Lung microvascular endothelial cell (primary cell): Measurements from ENCODE around the gene DBNL. TPM values are rescaled to one million over a fixed set of nuclear protein-coding genes. Genes with fewer than 3 reads are reported as not detected.

Experiments
- DNase-seq, 2 donors: peaks; one replicate each; pipeline versions ENCODE4 v3.0.0 to v3.0.0-alpha.2; 2010; ENCODE audit warnings: low read depth in 2 of 2
- total RNA-seq: library from RNA; depleted of rRNA; stranded (reverse); fragments of >200 nt; gene quantifications from 2 replicates; pipeline ENCODE4 v1.2.1, GENCODE V29; 2014

Gene DBNL
- total RNA-seq, 1 donor from 2014 or later = 97.8 TPM

GRCh38 chr7:44077061-44077460 is 32.6 kb downstream of the DBNL start:
- DNase-seq = no peak

DNA sequence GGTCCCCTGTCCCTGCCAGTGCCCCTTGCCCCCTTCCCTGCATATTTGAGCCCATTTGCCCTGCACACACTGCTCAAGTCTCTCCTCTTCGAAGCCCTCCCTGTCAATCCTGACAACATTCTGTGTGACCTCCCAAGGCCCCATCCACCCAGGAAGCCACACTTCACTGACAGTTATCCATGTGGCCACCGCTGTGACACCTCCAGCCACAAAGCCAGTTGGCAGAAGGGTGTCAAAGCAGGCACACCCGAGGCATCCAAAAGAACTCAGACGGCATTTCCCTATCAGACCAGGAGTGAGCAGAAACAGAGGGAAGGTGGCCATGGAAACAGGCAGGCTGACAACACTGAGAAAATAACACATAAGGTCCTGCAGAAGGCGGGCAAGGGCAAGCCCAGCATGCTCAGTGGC is 33.2 kb downstream of the DBNL start:
- DNase-seq = no peak

DNA sequence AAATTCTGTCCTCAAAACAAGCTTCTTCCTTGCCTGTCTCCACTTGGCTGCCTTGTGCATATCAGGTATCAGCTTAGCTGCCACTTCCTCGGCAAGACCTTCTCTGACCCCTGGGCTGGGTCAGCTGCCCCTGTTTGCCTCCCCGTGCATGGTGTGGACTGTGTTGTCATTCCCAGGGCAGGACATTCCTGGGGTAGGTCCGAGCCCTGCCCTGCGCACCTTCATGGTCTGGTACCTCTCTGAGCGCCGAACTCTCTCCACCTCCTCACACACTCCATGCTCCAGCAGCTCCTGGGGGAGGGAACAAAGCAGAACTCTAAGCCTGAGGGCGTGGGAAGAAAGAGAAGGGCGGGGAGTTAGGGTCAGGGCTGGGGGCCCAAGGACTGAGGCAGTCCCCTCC is 34.0 kb downstream of the DBNL start:
- no peak for DNase-seq

- no peak for DNase-seq
These were observed 35.0 kb downstream of the DBNL start for GRCh38 chr7:44079331-44080021.

DNA sequence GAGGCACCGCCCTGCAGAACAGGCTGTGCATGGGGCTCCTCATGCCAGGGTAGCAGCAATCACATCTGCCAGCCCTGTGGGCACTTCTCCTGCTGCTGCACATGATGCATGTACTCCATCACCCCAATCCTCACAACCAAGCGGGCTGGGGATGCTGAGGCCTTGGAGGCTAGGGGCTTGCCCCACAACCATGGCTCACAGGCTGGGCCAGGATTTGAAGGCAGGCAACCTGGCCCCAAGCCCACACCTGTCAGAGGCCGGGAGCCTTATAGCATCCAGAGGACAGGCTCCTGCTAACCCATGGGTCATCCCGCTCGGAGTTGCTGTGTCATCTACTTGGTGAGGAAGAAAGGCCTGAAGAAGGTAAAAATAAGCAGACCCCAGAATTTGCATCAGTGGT is 35.6 kb downstream of the DBNL start:
- DNase-seq = no peak

GRCh38 chr7:44080686-44081265 is 36.3 kb downstream of the DBNL start:
- DNase-seq = no peak

DNA sequence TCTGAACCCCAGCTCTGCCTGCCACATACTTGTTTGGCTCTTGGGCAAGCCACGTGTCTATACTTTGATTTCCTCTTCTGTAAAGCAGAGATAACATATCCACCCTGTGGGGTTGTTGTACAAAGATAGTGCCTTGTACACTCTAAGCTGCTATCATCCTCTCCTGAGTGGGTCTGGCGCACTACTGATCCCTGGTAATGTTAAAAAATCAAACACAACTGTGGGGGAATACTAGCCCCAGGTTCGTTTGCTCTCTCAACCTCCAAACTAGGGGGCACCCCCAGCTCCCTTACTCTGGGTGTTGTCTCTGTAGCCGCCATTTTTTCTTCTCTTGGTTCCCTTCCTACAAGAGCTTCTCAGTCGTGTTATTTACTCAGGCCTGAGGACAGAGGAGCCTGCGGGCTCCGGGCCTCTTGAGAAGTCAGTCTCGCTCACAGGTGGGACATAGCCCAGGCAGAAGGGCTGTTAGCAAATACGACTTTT is 36.8 kb downstream of the DBNL start:
- DNase-seq = no peak

- DNase-seq = peak; percentile 99
These were observed 38.2 kb downstream of the DBNL start for GRCh38 chr7:44082541-44083207.

GRCh38 chr7:44083796-44084195 is 39.3 kb downstream of the DBNL start:
- no peak for DNase-seq

DNA sequence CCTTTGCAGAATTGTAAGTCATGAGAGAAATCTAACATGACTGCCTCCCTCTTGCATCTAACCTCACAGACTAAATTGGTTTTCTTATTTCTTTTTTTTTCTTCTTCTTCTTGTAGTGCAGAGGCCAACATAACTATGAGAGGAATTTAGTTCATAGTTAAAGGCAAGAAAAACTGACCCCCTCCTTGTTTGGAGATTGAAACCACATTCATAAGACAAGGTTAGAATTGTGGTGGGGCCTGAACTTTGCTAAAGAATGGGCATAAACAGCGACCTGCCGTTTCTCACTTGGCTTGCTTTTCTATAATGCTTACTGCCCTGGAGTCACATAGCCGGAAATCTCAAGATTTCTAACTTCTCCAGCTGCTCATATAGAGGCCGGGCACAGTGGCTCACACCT is 40.2 kb downstream of the DBNL start:
- DNase-seq = no peak

GRCh38 chr7:44085546-44085945 is 41.0 kb downstream of the DBNL start:
- DNase-seq = no peak

GRCh38 chr7:44086627-44087026 is 42.1 kb downstream of the DBNL start:
- DNase-seq = no peak

DNA sequence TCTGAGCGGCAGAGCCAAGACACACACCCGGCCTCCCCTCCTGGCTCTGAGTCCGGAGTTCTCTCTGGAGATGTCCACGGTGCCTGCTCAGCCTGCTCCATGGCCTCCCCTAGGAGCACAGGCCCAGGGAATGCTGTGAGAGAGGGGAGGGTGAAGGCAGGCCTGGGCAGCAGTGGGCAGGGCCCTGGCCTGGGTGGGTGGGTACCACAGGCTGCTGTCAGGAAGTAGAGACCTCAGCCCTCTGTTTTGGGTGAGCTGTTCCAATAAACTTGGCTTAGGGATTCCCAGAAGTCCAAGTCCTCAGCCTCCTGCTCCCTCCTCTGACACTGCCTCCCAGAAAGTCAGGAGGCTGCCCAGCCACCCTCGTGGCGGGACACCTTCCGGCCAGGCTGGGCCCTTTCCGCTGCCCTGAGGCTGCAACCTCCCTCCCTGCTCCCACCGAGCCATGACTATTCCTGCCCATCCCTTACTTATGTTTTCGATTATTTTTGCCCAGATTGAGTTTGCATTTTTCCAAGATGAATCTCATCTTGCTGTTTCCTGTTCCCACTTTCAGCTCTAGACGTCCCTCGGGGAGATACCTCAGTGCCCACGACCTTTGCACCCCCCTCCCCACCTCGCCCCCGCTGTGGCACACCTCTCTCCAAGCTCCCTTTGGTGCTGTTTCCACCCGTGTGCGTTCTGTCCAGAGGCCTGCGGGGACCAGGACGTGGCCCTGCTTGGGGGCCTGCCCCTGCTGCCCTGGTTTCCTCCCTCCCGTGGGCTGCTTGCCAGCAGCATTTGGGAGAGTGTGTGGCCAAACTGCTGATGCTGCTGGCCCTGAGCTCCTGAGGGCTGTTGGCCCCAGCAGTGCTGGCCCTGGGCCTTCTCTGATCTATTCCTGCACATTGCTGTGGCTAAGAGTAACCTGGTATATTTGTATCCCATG is 43.7 kb downstream of the DBNL start:
- peak; percentile 51 to 74 for DNase-seq

DNA sequence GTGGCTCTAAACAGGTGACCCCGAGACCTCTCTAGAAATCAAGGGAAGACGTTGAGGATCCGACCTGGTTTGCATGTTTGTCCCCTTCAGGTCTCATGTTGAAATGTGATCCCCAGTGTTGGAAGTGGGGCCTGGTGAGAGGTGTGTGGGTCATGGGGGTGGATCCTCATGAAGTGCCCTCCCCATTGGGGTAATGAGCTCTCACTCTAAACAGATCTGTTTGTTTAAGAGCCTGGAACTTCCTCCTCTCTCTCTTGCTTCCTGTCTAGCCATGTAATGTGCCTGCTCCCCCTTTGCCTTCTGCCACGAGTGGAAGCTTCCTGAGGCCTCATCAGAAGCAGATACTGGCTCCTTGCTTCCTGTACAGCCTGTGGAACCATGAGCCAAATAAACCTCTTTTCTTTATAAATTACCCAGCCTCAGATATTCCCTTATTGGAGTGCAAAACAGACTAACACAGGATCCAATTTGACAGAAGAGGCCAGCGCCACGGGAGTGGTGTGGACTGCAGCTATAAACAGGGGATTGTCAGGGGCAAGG is 48.7 kb downstream of the DBNL start:
- DNase-seq = no peak

DNA sequence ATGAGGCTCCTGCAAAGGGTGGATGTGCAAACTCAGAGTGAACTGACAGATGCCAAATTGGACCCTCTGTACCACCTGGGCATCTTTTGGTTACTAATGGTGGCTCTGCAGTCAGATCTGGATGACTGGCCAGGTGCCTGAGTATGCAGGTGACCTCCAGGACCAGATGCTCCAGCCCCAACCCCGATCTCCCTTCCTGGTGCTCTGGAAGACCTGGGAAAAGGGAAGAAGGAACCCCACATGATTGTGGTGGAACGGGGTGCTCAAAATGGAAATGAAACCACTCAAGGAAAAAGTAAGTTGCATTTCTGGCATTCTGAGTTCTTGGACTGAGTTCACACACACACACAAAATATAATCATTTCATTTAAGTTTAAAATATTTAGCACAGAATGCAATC is 49.9 kb downstream of the DBNL start:
- DNase-seq = no peak

DNA sequence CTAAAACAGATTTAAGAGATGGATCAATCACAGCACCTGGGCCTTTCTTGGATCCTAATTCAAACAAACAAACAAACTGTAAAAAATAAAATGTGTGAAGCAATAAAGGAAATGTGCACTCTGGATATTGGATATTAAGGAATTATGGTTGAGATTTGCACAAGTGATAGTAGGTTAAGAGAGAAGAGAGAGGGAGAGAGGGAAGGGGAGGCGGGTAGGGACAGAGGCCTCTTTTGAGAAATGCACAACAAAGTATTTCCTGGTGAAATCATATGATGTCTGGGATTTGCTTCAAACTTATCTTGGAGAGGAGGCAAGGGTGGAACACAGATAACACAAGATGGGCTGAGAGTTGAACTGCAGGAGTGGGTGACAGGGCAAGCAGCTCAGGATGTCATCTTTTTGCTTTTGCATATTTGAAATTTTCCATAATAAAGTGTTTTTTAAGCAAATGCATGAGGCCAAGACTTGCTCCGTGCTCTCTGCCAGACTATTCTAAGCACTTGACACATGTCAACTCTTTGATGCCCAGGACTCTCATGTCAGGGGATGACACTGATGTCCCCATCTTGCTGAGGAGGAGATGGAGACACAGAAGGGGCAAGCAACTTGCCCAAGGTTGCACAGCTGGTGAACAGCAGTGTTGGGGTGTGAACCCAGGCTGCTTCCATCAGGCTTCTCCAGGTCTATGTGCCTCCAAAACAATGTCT is 50.5 kb downstream of the DBNL start:
- no peak for DNase-seq

DNA sequence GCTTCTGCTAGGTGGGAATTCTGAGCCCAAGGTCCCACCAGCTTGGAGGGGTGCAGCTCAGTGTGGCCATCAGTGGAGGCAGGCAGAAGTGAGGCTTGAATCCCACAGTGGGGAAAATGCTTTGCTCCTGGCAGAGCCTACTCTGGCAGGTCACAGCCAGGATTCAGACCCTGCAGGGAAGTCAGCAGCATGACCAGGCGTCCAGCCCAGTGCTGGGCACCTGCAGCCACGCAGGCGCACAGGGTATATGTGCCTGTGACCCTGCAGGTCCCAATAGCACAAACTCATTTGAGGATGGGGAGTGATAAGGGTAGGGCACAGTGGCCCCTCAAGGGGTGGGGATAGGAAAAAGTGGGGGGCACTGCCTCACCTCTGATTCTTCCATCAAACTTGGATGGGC is 51.3 kb downstream of the DBNL start:
- DNase-seq = no peak

GRCh38 chr7:44096326-44096881 is 51.9 kb downstream of the DBNL start:
- DNase-seq = no peak

DNA sequence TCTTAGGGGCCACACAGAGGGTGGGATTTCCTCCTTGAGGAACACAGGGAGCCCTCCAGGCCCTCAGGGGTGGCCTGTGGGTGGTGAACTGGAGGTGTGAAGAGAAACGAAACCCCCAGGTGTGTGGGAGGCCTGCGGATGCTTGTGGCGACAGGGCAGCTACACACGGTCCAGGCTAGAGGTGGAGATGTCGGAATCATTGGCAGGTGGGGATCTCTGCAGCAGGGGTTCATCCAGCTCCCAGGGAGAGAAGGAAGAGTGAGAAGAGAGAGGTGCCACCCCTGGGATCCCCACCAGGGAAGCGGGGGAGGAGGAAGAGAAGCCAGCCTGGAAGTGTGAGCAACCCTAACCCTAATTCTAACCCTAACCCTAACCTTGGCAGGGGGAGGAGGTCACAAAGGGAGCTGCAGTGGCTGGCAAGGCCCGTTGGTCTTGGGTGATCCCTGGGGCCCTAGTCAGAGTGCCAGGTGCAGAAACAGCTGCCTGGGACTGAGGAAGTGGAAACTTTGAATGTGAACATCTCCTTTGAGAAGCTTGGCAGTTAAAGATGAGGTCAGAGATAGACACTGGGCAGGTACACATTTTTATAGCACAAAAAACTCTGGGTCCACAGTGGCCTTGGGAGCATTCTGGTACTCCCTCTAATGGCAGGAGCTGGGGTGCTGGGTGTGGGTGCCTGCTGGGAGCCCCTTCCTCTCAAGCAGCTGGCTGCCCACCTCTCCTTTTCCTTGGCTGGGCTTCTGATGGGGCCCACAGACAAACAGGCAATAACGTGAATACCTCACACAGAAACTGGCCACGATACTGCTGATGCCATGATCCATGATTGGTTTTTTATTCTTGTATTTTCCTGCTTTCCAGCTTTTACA is 52.8 kb downstream of the DBNL start:
- DNase-seq = no peak
